GM12873 (cell line): ENCODE data around the gene GRM1.

Experiments
- TF ChIP-seq, protein P1 (sequence below): IDR thresholded peaks from 2 replicates; pipeline ENCODE4 v1.5.1; 2012; ENCODE audit warnings: low read depth, mild to moderate bottlenecking, moderate library complexity, low read length, control low read depth; ENCODE audit not compliant: insufficient read depth; ENCODE audit errors: missing control alignments

The GRM1 gene

DNA sequence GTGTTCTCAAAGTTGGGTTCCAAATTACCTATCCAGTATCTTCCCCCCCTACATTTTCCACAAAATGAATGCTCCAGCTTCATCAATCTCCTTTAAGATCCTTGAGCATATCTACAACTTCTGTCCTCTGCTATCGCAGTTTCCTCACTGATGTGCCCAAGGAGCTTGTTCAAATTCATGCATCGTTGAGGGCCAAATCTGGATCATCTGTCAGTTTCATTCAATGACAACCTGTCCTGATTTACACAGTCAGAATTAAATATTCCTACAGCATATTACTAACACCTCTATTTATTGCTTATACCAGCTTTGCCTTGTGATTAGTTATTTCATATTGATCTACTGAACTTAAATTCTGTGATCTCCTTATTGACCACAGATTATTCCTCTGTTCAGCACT is 68.7 kb downstream of the GRM1 start:
- TF ChIP-seq, protein P1, sequence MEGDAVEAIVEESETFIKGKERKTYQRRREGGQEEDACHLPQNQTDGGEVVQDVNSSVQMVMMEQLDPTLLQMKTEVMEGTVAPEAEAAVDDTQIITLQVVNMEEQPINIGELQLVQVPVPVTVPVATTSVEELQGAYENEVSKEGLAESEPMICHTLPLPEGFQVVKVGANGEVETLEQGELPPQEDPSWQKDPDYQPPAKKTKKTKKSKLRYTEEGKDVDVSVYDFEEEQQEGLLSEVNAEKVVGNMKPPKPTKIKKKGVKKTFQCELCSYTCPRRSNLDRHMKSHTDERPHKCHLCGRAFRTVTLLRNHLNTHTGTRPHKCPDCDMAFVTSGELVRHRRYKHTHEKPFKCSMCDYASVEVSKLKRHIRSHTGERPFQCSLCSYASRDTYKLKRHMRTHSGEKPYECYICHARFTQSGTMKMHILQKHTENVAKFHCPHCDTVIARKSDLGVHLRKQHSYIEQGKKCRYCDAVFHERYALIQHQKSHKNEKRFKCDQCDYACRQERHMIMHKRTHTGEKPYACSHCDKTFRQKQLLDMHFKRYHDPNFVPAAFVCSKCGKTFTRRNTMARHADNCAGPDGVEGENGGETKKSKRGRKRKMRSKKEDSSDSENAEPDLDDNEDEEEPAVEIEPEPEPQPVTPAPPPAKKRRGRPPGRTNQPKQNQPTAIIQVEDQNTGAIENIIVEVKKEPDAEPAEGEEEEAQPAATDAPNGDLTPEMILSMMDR, result no peak

DNA sequence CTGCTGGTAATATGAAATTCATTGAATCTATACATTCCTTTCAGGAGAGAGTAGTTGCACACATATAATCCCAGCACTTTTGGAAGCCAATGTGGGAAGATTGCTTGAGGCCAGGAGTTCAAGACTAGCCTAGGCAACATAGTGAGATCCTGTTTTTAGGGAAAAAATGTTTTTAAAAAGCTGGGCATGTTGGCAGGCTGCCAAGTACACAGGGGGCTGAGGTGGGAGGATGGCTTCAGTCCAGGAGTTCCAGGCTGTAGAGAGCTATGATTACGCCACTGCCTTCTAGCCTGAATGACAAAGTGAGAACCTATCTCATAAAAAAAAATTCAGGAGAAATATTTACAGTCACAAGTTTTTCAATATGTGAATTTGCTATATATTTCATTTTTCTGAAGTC is 71.9 kb downstream of the GRM1 start:
- TF ChIP-seq, protein P1, result no peak

DNA sequence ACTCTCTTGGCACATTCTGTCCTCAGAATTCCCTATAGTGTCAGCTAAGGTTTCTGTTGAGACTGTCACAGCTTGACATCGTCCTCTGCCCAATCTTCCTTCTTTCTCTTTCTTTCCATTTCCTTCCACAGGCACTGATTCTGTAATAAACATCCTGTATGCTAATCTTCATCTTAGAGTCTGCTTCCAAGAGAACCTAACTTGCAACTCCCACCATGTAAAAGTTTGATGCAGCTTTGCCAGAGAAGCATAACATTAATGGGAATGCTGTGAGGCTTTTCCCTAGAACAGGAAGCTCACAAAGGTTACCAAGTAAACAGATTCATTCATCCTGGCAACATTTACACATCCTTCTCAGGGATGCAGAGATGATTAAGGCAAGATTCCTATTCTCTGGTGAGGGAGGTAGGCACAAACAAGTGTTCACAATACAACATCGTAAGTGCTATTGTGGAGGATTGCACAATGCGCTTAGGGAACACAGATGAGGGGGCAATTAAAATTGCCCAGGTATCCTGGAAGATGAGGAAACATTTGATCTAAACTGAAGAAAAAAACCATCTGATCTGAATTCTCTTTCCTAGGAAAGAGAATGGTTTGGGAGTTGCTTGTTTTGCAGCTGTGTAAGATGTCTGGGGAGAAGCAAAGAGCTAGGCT is 74.7 kb downstream of the GRM1 start:
- TF ChIP-seq, protein P1, result no peak

DNA sequence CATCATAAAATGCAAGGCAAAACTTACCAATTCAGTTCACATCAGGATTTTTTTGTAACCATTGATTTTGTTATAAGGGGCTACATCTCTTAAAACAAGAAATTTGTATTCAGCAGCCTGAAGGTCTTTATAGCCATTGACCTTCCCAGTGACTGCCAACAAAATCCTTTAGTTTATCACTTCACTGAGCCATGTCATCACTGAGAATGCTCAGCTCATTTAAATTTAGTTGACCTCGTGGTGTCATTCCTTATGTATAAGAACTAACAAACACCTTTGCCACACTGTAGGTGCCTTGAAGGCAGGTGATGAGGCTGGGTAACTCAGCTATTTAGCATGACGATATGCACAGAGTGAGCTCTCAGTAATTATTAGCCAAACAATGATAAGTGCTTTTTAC is 77.7 kb downstream of the GRM1 start:
- TF ChIP-seq, protein P1, result no peak

DNA sequence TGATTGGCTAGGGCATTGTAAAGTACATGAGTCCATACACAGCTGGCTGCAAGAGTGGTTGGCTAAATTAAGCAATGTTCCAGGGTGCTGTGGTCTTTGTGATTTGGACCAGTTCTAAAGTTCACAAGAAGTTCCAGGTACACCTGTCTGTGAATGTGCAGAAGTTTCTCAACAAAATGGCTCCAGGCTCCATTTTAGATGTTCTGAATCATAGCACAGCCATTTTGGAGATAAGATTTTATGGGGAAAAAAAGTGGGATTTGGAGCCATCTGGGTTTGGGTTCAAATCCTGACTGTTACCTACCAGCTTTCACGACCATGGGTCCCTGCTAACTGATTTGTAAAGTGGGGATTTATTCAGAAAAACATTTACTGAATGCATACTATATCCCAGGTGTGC is 82.1 kb downstream of the GRM1 start:
- TF ChIP-seq, protein P1, result no peak

DNA sequence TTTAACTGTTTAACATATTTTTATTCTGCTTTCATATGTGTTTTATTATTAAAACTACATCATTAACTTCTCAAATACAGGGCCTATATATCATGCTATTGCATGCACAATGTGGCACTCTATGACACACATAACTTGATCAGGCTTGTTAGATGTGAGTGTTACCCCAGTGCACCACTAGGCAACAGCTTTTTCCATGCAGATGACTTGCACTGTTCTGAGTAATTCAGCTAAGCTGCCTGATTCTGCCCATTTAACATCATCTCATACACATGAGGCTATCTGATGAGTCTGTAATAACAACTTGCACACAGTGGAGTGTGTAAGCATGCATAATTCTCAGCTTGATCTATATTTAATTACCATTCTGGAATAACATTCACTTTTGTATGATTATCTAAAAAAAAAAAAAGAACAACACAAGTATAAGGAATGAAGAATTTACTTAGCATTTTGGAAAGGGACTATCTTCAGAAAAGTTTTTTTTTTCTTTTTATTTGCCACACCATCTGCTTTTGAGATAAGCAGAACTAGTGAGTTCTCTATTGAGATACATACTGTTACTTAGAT is 83.1 kb downstream of the GRM1 start:
- TF ChIP-seq, protein P1, result peak; percentile 8

DNA sequence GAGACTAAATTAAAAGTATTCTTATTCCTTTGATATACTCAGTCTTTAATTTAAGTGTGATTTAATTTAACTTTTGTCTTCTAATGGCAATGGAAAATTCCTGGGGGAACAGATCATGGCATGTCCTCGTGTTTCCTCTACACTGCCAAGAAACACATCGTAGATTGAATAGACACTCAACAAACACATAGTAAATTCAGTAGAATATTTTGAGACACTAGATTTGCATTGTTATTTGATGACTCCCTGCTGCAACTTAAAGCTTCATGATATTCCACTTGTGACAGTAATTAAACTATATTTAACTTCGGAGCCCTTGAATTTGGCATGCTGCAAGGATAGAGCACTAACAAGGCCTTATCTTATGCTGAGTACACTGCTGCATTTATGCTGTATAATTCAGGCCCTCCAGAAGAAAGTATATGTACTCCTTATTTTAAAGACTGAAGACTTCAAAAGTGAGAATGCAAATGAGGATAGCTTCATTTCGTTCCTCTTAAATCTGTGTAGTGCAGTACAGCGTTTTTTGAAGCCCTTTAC is 84.3 kb downstream of the GRM1 start:
- TF ChIP-seq, protein P1, result no peak
